CD4-positive, CD25-positive, alpha-beta regulatory T cell (primary cell): Measurements from ENCODE around the gene SRPK2. TPM values are rescaled to one million over a fixed set of nuclear protein-coding genes. Genes with fewer than 3 reads are reported as not detected.

ENCODE experiments used
- ATAC-seq, 2 donors: fragments of 150-1000 bp; cut with Tn5 transposase; one replicate each; pipeline ENCODE4 v1.10.0; 2021; ENCODE audit warnings: low read depth in 2 of 2, moderate number of reproducible peaks in 2 of 2, moderate library complexity in 1 of 2
- DNase-seq, 3 donors: peaks; one replicate each; pipeline versions ENCODE4 v3.0.0 to v3.0.0-alpha.2; 2012 to 2022; ENCODE audit warnings: mixed read lengths in 1 of 3
- H3K27ac ChIP-seq: one replicate; pipeline ENCODE4 v1.7.0; 2013; ENCODE audit warnings: mild to moderate bottlenecking, low read length; ENCODE audit not compliant: insufficient read depth, poor library complexity, severe bottlenecking
- H3K27me3 ChIP-seq: one replicate; pipeline ENCODE4 v1.7.0; 2013; ENCODE audit warnings: low read length; ENCODE audit not compliant: control insufficient read depth, insufficient read depth
- H3K36me3 ChIP-seq: one replicate; pipeline ENCODE4 v1.7.0; 2013; ENCODE audit warnings: mild to moderate bottlenecking, low read length, moderate library complexity; ENCODE audit not compliant: control insufficient read depth, insufficient read depth
- H3K4me1 ChIP-seq: 2 replicates; pipeline ENCODE4 v1.7.0; 2013; ENCODE audit warnings: mild to moderate bottlenecking, low read length; ENCODE audit not compliant: insufficient read depth, control insufficient read depth, poor library complexity, severe bottlenecking
- H3K4me3 ChIP-seq: one replicate; pipeline ENCODE4 v1.7.0; 2013; ENCODE audit warnings: low read depth, mild to moderate bottlenecking, low read length, moderate library complexity
- H3K9me3 ChIP-seq, 2 experiments: 1 replicate in 1 of 2; 2 replicates in 1 of 2; pipeline ENCODE4 v1.7.0; 2013; ENCODE audit warnings: low read length in 2 of 2, mild to moderate bottlenecking in 1 of 2, moderate library complexity in 1 of 2; ENCODE audit not compliant: control insufficient read depth in 2 of 2
- H3K27ac Mint-ChIP-seq, 3 donors: one replicate each; pipeline ENCODE4 v1.8.0; 2020 to 2022; ENCODE audit warnings: mild to moderate bottlenecking in 3 of 3, mixed read lengths in 3 of 3, moderate library complexity in 2 of 3
- H3K27me3 Mint-ChIP-seq: one replicate; pipeline ENCODE4 v1.8.0; 2022; ENCODE audit warnings: mild to moderate bottlenecking, mixed read lengths
- H3K36me3 Mint-ChIP-seq: one replicate; pipeline ENCODE4 v1.8.0; 2020; ENCODE audit warnings: mixed read lengths
- H3K4me1 Mint-ChIP-seq, 4 donors: one replicate each; pipeline ENCODE4 v1.8.0; 2020 to 2022; ENCODE audit warnings: mixed read lengths in 4 of 4, mild to moderate bottlenecking in 1 of 4
- H3K4me3 Mint-ChIP-seq, 4 donors: one replicate each; pipeline ENCODE4 v1.8.0; 2020 to 2022; ENCODE audit warnings: mild to moderate bottlenecking in 4 of 4, mixed read lengths in 4 of 4, moderate library complexity in 3 of 4
- H3K9me3 Mint-ChIP-seq, 7 donors: one replicate each; pipeline ENCODE4 v1.8.0; 2020 to 2022; ENCODE audit warnings: mixed read lengths in 7 of 7, mild to moderate bottlenecking in 3 of 7, moderate library complexity in 2 of 7
- polyA plus RNA-seq, 4 donors: library from polyadenylated mRNA; unstranded; fragments of 300-500 nt; fragmentation: Illumina TruSeq; gene quantifications; one replicate each; pipeline ENCODE4 v1.2.3, GENCODE V29; 2021
- total RNA-seq: library from RNA; stranded (reverse); gene quantifications from one replicate; pipeline ENCODE4 v1.2.3, GENCODE V29; 2022

SRPK2 gene
- total and polyA plus RNA-seq, 5 donors from 2014 or later = 50.3 to 77.2 (median 62.6) TPM

- Histone ChIP-seq H3K36me3 (peaks cover 75% of the 10 kb centered on the region), H3K27ac (no peak overlapping the region), H3K27me3 (no peaks in the 10 kb centered on the region), H3K9me3 (no peaks in the 10 kb centered on the region), H3K4me1 (peaks cover 7% of the 10 kb centered on the region), H3K4me3 (no peak overlapping the region)
- ATAC-seq = no peak
- Mint-ChIP-seq H3K27me3 (no peaks in the 10 kb centered on the region), H3K36me3 (peaks cover 15% of the 10 kb centered on the region), H3K4me1 (peaks cover 31 to 53% (median 42%) of the 10 kb centered on the region in 4 donors), H3K4me3 (peak overlapping the region in 1 of 4 donors; percentile 3), H3K27ac (peak overlapping the region; percentile 0 to 19 (median 1)), H3K9me3 (no peaks in the 10 kb centered on the region)
- no peak for DNase-seq
These were observed 291.1 kb downstream of the SRPK2 start for GRCh38 chr7:105097619-105098018.

GRCh38 chr7:105096306-105096705, 292.4 kb downstream of the SRPK2 start:
- no peak overlapping the region for H3K27ac ChIP-seq
- Mint-ChIP-seq H3K27ac (no peak overlapping the region), H3K36me3 (peaks cover 21% of the 10 kb centered on the region), H3K4me1 (peaks cover 30 to 51% (median 43%) of the 10 kb centered on the region in 4 donors), H3K27me3 (no peaks in the 10 kb centered on the region), H3K9me3 (no peaks in the 10 kb centered on the region), H3K4me3 (no peak overlapping the region)
- DNase-seq (no peak), ATAC-seq (no peak)
- H3K27me3 ChIP-seq = no peaks in the 10 kb centered on the region
- H3K4me3 ChIP-seq = no peak overlapping the region
- H3K36me3 ChIP-seq = peaks cover 74% of the 10 kb centered on the region
- peaks cover 7% of the 10 kb centered on the region for H3K4me1 ChIP-seq
- no peaks in the 10 kb centered on the region for H3K9me3 ChIP-seq

DNA sequence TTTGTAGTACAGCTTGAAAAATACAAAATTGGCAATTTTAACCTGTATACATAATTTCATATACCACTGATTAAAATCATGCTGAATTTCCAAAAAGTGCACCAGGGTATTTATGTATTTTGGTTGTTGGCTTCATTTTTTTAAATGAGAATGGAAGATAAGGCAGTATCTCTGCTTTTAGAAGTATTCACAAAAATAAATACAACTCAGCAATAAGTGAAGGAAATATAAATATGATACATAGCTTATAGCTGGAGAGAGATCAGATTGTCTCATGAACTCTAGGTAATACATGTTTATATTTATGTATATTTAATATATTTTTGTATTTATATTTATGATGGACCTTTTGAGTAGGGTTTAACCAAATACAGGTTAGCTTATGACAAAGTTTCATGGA, 293.8 kb downstream of the SRPK2 start:
- Mint-ChIP-seq H3K4me3 (no peak overlapping the region), H3K9me3 (no peaks in the 10 kb centered on the region), H3K36me3 (peaks cover 22% of the 10 kb centered on the region), H3K4me1 (peaks cover 26 to 48% (median 33%) of the 10 kb centered on the region in 4 donors), H3K27ac (peak overlapping the region in 2 of 3 donors; percentile 49 to 54), H3K27me3 (no peaks in the 10 kb centered on the region)
- no peaks in the 10 kb centered on the region for H3K27me3 ChIP-seq
- H3K27ac ChIP-seq = no peak overlapping the region
- DNase-seq (no peak), ATAC-seq (no peak)
- peaks cover 73% of the 10 kb centered on the region for H3K36me3 ChIP-seq
- H3K4me1 ChIP-seq = peaks cover 7% of the 10 kb centered on the region
- no peaks in the 10 kb centered on the region for H3K9me3 ChIP-seq
- H3K4me3 ChIP-seq = no peak overlapping the region

DNA sequence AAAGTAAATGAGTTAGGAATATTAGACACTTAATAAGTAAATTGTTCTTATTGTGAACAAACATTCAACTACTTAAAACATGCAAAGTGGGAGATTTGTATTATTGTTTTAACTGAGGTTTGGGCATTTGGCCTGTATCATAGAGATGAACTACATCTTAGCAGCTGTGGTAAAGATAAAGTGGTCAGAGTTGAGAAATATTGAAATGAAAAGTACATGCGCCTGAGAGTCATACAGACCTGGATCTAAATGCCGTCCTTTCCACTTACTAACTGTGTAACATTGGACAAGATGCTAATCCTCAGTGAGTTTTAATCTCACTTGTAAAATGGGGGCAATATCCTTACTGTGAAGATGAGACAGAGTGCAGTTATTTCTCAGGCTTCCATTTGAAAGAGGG, 300.3 kb downstream of the SRPK2 start:
- no peaks in the 10 kb centered on the region for H3K27me3 ChIP-seq
- H3K27ac Mint-ChIP-seq = peak overlapping the region in 1 of 3 donors; percentile 6
- ATAC-seq (no peak), DNase-seq (no peak)
- H3K36me3 Mint-ChIP-seq = peaks cover 39% of the 10 kb centered on the region
- H3K9me3 Mint-ChIP-seq = no peaks in the 10 kb centered on the region
- no peak overlapping the region for H3K4me3 Mint-ChIP-seq
- H3K4me3 ChIP-seq = no peak overlapping the region
- H3K9me3 ChIP-seq = no peaks in the 10 kb centered on the region
- H3K27ac ChIP-seq = no peak overlapping the region
- H3K4me1 ChIP-seq = no peaks in the 10 kb centered on the region
- no peaks in the 10 kb centered on the region for H3K27me3 Mint-ChIP-seq
- H3K36me3 ChIP-seq = peaks cover 81% of the 10 kb centered on the region
- peaks cover 14 to 34% (median 24%) of the 10 kb centered on the region in 4 donors for H3K4me1 Mint-ChIP-seq

DNA sequence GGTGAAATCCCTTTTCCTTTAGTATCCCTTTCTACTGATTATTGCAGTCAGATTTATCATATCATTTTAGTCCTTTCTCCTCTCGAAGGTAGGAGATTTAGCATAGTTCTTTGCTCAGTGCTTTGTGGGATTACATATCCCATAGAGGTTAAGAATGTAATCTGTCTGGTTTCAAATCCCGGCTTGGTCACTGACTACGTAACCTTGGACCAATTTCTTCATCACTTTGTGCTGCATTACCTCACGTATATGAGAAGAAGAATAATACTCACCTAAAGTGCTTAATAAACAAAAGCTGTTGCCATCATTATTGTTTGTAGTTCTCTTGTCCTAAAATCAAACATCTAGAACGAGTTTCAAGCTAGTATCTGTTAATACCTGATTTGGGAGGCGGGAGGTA, 300.7 kb downstream of the SRPK2 start:
- Mint-ChIP-seq H3K4me1 (peaks cover 16 to 37% (median 25%) of the 10 kb centered on the region in 4 donors), H3K9me3 (no peaks in the 10 kb centered on the region), H3K4me3 (no peak overlapping the region), H3K27ac (no peak overlapping the region), H3K27me3 (no peaks in the 10 kb centered on the region), H3K36me3 (peaks cover 39% of the 10 kb centered on the region)
- DNase-seq (no peak), ATAC-seq (no peak)
- H3K27ac ChIP-seq = no peak overlapping the region
- H3K36me3 ChIP-seq = peaks cover 82% of the 10 kb centered on the region
- H3K4me3 ChIP-seq = no peak overlapping the region
- no peaks in the 10 kb centered on the region for H3K27me3 ChIP-seq
- no peaks in the 10 kb centered on the region for H3K9me3 ChIP-seq
- no peaks in the 10 kb centered on the region for H3K4me1 ChIP-seq

DNA sequence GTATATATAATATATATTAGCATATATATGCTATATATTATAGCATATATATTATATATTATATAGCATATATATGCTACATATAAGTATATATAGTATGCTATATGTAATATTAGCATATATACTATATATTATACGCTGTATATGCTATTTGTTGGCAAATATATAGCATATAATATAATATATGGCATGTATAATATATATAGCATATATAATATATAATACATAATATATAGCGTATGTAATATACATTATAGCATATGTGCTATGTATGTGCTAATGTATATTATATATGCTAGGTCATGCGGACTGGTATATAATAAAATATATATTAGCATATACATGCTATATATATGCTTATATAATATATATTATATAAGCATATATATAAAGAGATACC, 301.9 kb downstream of the SRPK2 start:
- H3K27me3 ChIP-seq = no peaks in the 10 kb centered on the region
- Mint-ChIP-seq H3K4me3 (no peak overlapping the region), H3K27me3 (no peaks in the 10 kb centered on the region), H3K4me1 (peaks cover 24 to 37% (median 28%) of the 10 kb centered on the region in 4 donors), H3K36me3 (peaks cover 39% of the 10 kb centered on the region), H3K27ac (no peak overlapping the region), H3K9me3 (no peaks in the 10 kb centered on the region)
- H3K36me3 ChIP-seq = peaks cover 83% of the 10 kb centered on the region
- DNase-seq = no peak
- H3K9me3 ChIP-seq = no peaks in the 10 kb centered on the region
- ATAC-seq = no peak
- H3K4me3 ChIP-seq = no peak overlapping the region
- no peaks in the 10 kb centered on the region for H3K4me1 ChIP-seq
- no peak overlapping the region for H3K27ac ChIP-seq

GRCh38 chr7:105084581-105084980, 304.1 kb downstream of the SRPK2 start:
- H3K27me3 Mint-ChIP-seq = no peaks in the 10 kb centered on the region
- no peak overlapping the region for H3K27ac ChIP-seq
- H3K27ac Mint-ChIP-seq = no peak overlapping the region
- no peaks in the 10 kb centered on the region for H3K4me1 ChIP-seq
- peaks cover 33% of the 10 kb centered on the region for H3K36me3 Mint-ChIP-seq
- no peak overlapping the region for H3K4me3 ChIP-seq
- ATAC-seq (no peak), DNase-seq (no peak)
- H3K9me3 ChIP-seq = no peaks in the 10 kb centered on the region
- H3K4me3 Mint-ChIP-seq = peak overlapping the region in 1 of 4 donors; percentile 24
- H3K9me3 Mint-ChIP-seq = no peaks in the 10 kb centered on the region
- no peaks in the 10 kb centered on the region for H3K27me3 ChIP-seq
- peaks cover 82% of the 10 kb centered on the region for H3K36me3 ChIP-seq
- H3K4me1 Mint-ChIP-seq = peaks cover 16 to 32% (median 24%) of the 10 kb centered on the region in 4 donors

DNA sequence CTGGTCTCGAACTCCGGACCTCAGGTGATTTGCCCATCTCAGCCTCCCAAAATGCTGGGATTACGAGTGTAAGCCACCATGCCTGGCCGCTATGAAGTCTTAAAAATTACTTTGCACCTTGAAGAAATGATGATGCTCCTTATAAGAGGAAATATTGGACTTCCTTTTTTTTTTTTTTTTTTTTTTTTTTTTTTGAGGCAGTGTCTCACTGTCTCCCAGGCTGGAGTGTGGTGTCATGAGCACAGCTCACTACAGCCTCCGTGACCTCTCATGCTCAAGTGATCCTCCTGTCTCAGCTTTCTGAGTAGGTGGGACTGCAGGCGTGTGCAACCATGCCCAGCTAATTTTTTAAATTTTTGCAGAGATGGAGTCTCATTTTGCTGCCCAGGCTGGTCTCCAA, 309.4 kb downstream of the SRPK2 start:
- H3K36me3 ChIP-seq = peaks cover 95% of the 10 kb centered on the region
- H3K4me1 Mint-ChIP-seq = peaks cover 16 to 20% (median 18%) of the 10 kb centered on the region in 4 donors
- no peak overlapping the region for H3K4me3 Mint-ChIP-seq
- H3K4me1 ChIP-seq = no peaks in the 10 kb centered on the region
- peaks cover 48% of the 10 kb centered on the region for H3K36me3 Mint-ChIP-seq
- no peaks in the 10 kb centered on the region for H3K27me3 ChIP-seq
- no peaks in the 10 kb centered on the region for H3K9me3 Mint-ChIP-seq
- DNase-seq = no peak
- H3K27ac ChIP-seq = no peak overlapping the region
- no peaks in the 10 kb centered on the region for H3K27me3 Mint-ChIP-seq
- no peak for ATAC-seq
- H3K9me3 ChIP-seq = no peaks in the 10 kb centered on the region
- H3K27ac Mint-ChIP-seq = no peak overlapping the region
- H3K4me3 ChIP-seq = no peak overlapping the region
